ENCODE data around the gene TNN.
"Not testable (repeated sequence)": the region's sequence is repeated elsewhere in the genome, so short reads cannot be mapped to it uniquely, and the experiment has no call there.

Gene TNN, protein sequence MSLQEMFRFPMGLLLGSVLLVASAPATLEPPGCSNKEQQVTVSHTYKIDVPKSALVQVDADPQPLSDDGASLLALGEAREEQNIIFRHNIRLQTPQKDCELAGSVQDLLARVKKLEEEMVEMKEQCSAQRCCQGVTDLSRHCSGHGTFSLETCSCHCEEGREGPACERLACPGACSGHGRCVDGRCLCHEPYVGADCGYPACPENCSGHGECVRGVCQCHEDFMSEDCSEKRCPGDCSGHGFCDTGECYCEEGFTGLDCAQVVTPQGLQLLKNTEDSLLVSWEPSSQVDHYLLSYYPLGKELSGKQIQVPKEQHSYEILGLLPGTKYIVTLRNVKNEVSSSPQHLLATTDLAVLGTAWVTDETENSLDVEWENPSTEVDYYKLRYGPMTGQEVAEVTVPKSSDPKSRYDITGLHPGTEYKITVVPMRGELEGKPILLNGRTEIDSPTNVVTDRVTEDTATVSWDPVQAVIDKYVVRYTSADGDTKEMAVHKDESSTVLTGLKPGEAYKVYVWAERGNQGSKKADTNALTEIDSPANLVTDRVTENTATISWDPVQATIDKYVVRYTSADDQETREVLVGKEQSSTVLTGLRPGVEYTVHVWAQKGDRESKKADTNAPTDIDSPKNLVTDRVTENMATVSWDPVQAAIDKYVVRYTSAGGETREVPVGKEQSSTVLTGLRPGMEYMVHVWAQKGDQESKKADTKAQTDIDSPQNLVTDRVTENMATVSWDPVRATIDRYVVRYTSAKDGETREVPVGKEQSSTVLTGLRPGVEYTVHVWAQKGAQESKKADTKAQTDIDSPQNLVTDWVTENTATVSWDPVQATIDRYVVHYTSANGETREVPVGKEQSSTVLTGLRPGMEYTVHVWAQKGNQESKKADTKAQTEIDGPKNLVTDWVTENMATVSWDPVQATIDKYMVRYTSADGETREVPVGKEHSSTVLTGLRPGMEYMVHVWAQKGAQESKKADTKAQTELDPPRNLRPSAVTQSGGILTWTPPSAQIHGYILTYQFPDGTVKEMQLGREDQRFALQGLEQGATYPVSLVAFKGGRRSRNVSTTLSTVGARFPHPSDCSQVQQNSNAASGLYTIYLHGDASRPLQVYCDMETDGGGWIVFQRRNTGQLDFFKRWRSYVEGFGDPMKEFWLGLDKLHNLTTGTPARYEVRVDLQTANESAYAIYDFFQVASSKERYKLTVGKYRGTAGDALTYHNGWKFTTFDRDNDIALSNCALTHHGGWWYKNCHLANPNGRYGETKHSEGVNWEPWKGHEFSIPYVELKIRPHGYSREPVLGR (N-terminal part only)

DNA sequence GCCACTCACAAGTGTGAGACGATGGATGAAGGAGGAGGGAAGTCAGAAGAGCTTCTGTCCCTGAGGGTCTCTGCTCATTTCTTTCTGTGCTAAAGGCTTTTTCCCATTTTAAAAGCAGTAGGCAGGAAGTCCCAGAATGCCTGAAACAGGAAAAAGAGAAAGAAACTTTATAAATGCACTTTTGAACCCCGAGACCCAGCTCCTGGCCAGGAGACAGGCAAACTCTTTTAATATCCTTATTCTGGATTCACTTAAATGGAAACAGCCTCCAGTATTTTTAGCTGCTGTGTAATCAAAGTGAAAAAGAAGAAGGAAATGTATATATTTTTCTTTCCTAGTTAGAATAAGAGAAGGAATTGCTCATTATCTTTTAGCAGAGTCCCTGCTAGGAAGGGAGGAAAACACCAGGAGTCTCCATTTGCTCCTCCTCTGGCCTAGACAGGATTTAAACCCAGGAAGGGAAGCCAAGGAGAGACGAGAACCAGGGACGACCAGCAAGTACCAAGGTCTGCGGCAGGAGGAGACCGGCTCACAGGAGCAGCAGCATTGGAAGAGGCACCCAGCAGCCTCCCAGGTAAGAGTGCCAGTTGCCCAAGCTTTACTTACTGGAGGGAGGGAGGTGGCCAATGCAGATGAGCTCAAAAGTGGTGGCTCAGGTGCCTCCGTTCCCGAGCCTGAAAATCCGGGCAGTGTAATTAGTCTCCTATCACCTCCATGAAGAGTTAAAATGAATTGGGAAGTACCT is at the start of gene TNN:
Gene TNN, plus strand, starts transcription at position 472 of the 745 bp plus-strand sequence. CDS start 9,586 bp downstream, outside the sequence.
- Histone ChIP-seq H3K36me3 (ENCODE audit: insufficient read depth, low read depth, low read length) (no peaks in the 10 kb centered on the region), H3K9me3 (ENCODE audit: insufficient read depth, low read depth, low read length) (no peaks in the 10 kb centered on the region), H3K4me1 (ENCODE audit: insufficient read depth, low read length) (peaks cover 11% of the 10 kb centered on the region; the same call in 1 of the 2 replicates), H3K27me3 (ENCODE audit: insufficient read depth, low read length) (no peaks in the 10 kb centered on the region), H3K4me3 (ENCODE audit: low read length) (no peak within 1 kb of the TSS), H3K27ac (ENCODE audit: low read length) (no peak within 1 kb of the TSS), H3K9ac (ENCODE audit: low read depth, low read length) (no peak within 1 kb of the TSS)

DNA sequence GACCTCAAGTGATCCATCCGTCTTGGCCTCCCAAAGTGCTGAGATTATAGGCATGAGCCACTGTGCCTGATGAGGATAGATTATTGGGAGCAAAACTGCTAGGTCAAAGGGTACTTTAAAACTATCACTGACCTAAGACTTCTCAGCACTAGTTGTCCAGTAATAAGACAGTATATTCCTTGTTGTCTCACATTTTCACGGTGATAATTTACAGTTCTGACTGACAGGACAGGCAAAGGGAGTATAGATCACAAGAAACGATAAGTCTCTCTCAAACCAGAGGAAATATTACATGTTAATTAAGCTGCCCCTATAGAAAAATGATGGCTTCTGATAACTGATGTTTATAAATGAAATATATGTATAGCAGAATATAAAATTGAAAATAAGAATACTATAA is 48.1 kb upstream of the TNN start:
- H3K4me3 ChIP-seq (ENCODE audit: low read length) = no peak overlapping the region
- H3K36me3 ChIP-seq (ENCODE audit: insufficient read depth, low read depth, low read length) = peaks cover 36% of the 10 kb centered on the region
- H3K27ac ChIP-seq (ENCODE audit: low read length) = no peak overlapping the region
- H3K9ac ChIP-seq (ENCODE audit: low read depth, low read length) = no peak overlapping the region
- no peaks in the 10 kb centered on the region for H3K27me3 ChIP-seq (ENCODE audit: insufficient read depth, low read length)
- no peaks in the 10 kb centered on the region for H3K9me3 ChIP-seq (ENCODE audit: insufficient read depth, low read depth, low read length)
- no peaks in the 10 kb centered on the region for H3K4me1 ChIP-seq (ENCODE audit: insufficient read depth, low read length)

DNA sequence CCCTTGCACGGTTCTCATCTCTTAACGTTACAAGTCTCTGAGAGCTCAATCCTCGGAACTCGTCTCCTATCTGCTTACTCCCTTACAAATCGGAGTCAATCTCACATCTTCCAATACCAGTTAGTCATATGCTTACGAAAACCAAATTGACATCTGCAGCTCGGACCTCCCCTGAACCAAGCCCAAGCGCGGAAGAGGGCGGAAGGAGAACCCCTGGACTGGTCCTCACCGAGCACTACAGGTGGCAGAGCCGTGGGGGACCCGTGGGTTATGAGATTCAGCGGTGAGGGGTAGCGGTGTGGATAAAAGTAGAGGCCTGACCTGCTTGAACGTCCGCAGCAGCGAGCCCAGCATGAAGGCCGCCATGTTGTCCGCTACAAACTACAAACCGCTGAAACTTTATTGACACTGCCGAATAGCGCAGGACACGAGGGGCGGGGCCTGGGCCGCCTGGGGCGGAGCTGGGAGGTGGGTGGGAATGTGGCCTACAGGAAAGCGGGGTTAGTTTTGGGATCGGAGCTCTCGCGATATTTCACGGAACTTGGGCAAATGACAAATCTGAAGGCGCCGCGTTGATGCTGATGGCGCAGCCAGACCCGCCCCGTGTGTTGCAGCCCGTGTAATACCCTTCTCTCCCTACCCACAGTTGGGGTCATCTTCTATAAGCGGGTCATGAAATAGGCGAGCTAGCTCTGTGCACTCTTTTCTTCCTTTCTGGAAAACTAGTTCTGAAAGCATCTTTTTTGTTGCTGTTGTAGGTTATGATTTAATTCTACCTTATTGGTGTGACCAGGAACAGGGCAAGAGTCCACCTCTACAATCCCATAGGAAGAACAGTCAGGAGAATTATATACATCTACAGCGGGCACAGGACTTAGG is 44.4 kb upstream of the TNN start, which contains the start of gene MRPS14:
Gene MRPS14, minus strand, starts transcription at position 383 of the 879 bp plus-strand sequence. Its CDS starts 17 bp downstream, at position 366.
- H3K4me3 ChIP-seq (ENCODE audit: low read length) = peak within 1 kb of the TSS; percentile 99
- peak within 1 kb of the TSS; percentile 67 for H3K27ac ChIP-seq (ENCODE audit: low read length)
- H3K4me1 ChIP-seq (ENCODE audit: insufficient read depth, low read length) = no peaks in the 10 kb centered on the region
- H3K9ac ChIP-seq (ENCODE audit: low read depth, low read length) = peak within 1 kb of the TSS; percentile 97
- peaks cover 2% of the 10 kb centered on the region for H3K36me3 ChIP-seq (ENCODE audit: insufficient read depth, low read depth, low read length)
- no peaks in the 10 kb centered on the region for H3K27me3 ChIP-seq (ENCODE audit: insufficient read depth, low read length)
- no peaks in the 10 kb centered on the region for H3K9me3 ChIP-seq (ENCODE audit: insufficient read depth, low read depth, low read length)

DNA sequence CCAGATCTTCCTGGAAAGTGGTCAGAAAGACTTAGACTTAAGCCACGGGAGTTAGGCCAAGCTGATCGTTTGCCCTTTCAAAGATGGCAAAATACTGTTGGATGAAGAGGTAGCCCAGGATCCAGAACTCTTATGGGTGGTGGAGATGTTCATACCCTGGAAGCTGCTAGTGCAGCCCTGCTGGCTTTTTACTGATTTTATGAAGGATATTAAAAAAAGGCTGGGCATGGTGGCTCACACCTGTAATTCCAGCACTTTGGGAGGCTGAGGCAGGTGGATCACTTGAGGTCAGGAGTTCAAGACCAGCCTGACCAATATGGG is 43.8 kb upstream of the TNN start:
- H3K4me1 ChIP-seq (ENCODE audit: insufficient read depth, low read length) = not testable (repeated sequence)
- peak overlapping the region; percentile 43 for H3K27ac ChIP-seq (ENCODE audit: low read length)

DNA sequence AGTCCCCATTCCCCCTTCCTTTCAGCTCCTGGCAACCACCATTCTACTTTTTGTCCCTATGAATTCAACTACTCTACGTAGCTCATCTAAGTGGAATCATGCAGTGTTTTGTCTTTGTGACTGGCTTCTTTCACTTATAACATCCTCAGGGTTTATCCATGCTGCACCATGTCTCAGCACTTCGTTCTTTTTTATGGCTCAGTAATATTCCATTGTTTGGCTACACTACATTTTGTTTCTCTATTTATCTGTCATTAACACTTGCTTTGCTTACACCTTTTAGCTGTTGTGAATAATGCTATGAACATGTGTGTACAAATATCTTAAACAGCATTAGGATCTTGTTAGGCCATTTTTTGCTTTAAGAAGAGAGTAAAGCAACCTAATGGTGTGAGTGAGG is 42.9 kb upstream of the TNN start:
- H3K27ac ChIP-seq (ENCODE audit: low read length) = no peak overlapping the region
- H3K27me3 ChIP-seq (ENCODE audit: insufficient read depth, low read length) = no peaks in the 10 kb centered on the region
- no peaks in the 10 kb centered on the region for H3K4me1 ChIP-seq (ENCODE audit: insufficient read depth, low read length)
- H3K9me3 ChIP-seq (ENCODE audit: insufficient read depth, low read depth, low read length) = no peaks in the 10 kb centered on the region
- no peaks in the 10 kb centered on the region for H3K36me3 ChIP-seq (ENCODE audit: insufficient read depth, low read depth, low read length)
- H3K9ac ChIP-seq (ENCODE audit: low read depth, low read length) = no peak overlapping the region
- no peak overlapping the region for H3K4me3 ChIP-seq (ENCODE audit: low read length)

More for the DNA sequence above, 43.8 kb upstream of the TNN start:
- not testable (repeated sequence) for H3K9me3 ChIP-seq (ENCODE audit: insufficient read depth, low read depth, low read length); H3K36me3 ChIP-seq (ENCODE audit: insufficient read depth, low read depth, low read length); H3K27me3 ChIP-seq (ENCODE audit: insufficient read depth, low read length)
- H3K9ac ChIP-seq (ENCODE audit: low read depth, low read length) = peak overlapping the region; percentile 90; the same call in 1 of the 2 replicates
- H3K4me3 ChIP-seq (ENCODE audit: low read length) = peak overlapping the region; percentile 99

DNA sequence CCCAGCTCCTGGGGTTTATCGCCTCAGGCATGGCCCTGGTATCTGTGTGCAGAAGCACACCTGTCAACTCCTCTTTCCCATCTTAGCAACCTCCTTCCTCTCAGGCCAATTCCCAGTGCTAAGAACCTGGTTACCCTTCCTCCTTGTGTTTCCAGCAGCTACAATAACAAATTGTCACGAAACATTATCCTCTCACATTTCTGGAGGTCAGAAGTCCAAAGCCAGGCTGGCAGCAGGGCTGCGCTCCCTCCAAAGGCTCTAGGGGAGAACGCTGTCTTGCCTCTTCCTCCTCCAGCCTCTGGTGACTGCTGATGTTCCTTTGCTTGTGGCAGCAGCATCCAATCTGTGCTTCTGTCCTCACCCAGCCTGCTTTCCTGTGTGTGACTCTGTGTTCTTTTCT is 33.7 kb upstream of the TNN start:
- no peaks in the 10 kb centered on the region for H3K27me3 ChIP-seq (ENCODE audit: insufficient read depth, low read length)
- H3K4me1 ChIP-seq (ENCODE audit: insufficient read depth, low read length) = peaks cover 15% of the 10 kb centered on the region
- no peak overlapping the region for H3K9ac ChIP-seq (ENCODE audit: low read depth, low read length)

DNA sequence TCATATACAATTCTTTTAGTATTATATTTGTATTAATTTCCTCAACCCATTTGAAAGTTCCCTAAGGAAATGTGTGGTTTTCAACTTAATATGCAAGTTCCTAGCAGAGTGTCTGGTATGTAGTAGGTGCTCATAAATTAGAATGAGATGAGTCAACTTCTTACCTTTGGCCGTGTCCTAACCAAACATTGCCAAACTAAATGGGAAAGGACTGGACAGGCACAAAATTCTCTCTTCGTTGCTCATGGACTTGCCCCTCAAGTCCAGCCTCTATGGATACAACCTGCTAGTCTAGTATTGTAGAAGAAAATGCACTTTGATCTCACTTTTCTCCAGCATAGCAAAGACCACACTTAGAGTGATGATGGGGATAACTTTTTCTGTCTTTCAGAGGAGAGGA is 32.9 kb upstream of the TNN start:
- Histone ChIP-seq H3K27me3 (ENCODE audit: insufficient read depth, low read length) (no peaks in the 10 kb centered on the region), H3K36me3 (ENCODE audit: insufficient read depth, low read depth, low read length) (no peaks in the 10 kb centered on the region), H3K4me1 (ENCODE audit: insufficient read depth, low read length) (peaks cover 15% of the 10 kb centered on the region), H3K27ac (ENCODE audit: low read length) (no peak overlapping the region), H3K4me3 (ENCODE audit: low read length) (no peak overlapping the region), H3K9ac (ENCODE audit: low read depth, low read length) (no peak overlapping the region), H3K9me3 (ENCODE audit: insufficient read depth, low read depth, low read length) (no peaks in the 10 kb centered on the region)

More for the DNA sequence above, 33.7 kb upstream of the TNN start:
- no peaks in the 10 kb centered on the region for H3K9me3 ChIP-seq (ENCODE audit: insufficient read depth, low read depth, low read length)
- no peak overlapping the region for H3K4me3 ChIP-seq (ENCODE audit: low read length)
- no peak overlapping the region for H3K27ac ChIP-seq (ENCODE audit: low read length)
- H3K36me3 ChIP-seq (ENCODE audit: insufficient read depth, low read depth, low read length) = no peaks in the 10 kb centered on the region

DNA sequence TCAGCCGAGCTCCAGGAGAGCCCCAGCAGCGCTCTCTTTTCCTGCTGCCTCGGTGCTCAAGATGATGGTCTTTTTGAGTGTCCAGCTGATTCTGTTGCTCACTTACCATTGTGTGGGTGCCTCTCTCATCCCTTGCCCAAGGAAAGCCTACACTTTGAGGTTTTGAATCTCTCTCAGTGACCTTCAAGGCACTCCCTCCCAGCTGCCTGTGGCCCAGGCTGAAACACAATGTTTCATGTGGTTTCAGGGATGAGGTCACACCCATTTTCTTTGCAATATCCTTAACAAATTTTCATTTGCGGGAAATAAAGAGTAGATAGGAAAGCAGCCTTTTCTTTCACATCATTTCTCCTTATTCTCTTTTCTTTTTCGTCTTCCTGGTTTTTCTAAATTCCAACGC is 31.8 kb upstream of the TNN start:
- no peaks in the 10 kb centered on the region for H3K27me3 ChIP-seq (ENCODE audit: insufficient read depth, low read length)
- peaks cover 15% of the 10 kb centered on the region for H3K4me1 ChIP-seq (ENCODE audit: insufficient read depth, low read length)
- no peak overlapping the region for H3K4me3 ChIP-seq (ENCODE audit: low read length)
- H3K36me3 ChIP-seq (ENCODE audit: insufficient read depth, low read depth, low read length) = no peaks in the 10 kb centered on the region
- no peak overlapping the region for H3K9ac ChIP-seq (ENCODE audit: low read depth, low read length)
- H3K9me3 ChIP-seq (ENCODE audit: insufficient read depth, low read depth, low read length) = no peaks in the 10 kb centered on the region
- H3K27ac ChIP-seq (ENCODE audit: low read length) = no peak overlapping the region

DNA sequence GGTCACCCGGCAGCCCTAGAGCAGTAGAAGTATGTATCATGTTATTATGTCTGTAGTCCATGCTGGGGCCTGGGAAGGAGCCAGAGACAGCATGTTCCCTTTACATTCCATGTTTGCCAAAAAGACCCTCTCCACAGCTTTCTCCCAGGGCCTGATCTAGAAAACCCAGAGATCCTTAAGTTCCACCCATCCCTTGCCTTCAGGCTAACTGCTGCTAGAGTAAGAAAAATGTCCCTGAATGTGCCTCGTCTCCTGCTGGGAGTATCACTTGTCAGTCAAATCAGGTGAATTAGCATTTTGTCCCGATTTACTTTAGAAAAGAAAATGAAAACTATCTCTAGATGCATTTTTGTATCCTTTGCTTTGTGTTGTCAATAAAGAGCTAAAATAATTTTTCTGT is 31.2 kb upstream of the TNN start:
- Histone ChIP-seq H3K27me3 (ENCODE audit: insufficient read depth, low read length) (no peaks in the 10 kb centered on the region), H3K4me3 (ENCODE audit: low read length) (0 out of 2 replicates have a peak overlapping the region, but pooled peaks have one; percentile 21), H3K36me3 (ENCODE audit: insufficient read depth, low read depth, low read length) (no peaks in the 10 kb centered on the region), H3K9ac (ENCODE audit: low read depth, low read length) (no peak overlapping the region), H3K27ac (ENCODE audit: low read length) (no peak overlapping the region), H3K4me1 (ENCODE audit: insufficient read depth, low read length) (peaks cover 15% of the 10 kb centered on the region), H3K9me3 (ENCODE audit: insufficient read depth, low read depth, low read length) (no peaks in the 10 kb centered on the region)

DNA sequence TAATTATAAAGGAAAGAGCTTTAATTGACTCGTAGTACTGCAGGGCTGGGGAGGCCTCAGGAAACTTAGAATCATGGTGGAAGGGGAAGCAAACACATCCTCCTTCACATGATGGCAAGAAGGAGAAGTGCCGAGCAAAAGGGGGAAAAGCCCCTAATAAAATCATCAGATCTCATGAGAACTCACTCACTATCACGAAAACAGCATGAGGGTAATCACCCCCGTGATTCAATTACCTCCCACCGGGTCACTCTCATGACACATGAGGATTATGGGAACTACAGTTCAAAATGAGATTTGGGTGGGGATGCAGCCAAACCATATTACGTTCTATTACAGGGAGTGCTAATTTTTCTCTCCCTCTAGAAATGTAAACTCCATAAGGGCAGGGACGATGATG is 30.2 kb upstream of the TNN start:
- Histone ChIP-seq H3K27me3 (ENCODE audit: insufficient read depth, low read length) (no peaks in the 10 kb centered on the region), H3K36me3 (ENCODE audit: insufficient read depth, low read depth, low read length) (no peaks in the 10 kb centered on the region), H3K9ac (ENCODE audit: low read depth, low read length) (no peak overlapping the region), H3K4me3 (ENCODE audit: low read length) (no peak overlapping the region), H3K27ac (ENCODE audit: low read length) (no peak overlapping the region), H3K9me3 (ENCODE audit: insufficient read depth, low read depth, low read length) (no peaks in the 10 kb centered on the region), H3K4me1 (ENCODE audit: insufficient read depth, low read length) (peaks cover 15% of the 10 kb centered on the region)
